ENCODE data around the gene CD99L2. TPM values are rescaled to one million over a fixed set of nuclear protein-coding genes. Genes with fewer than 3 reads are reported as not detected.

The CD99L2 gene
- total RNA-seq, 4 donors from 2014 or later, result 97.2 to 122 (median 112) TPM

DNA sequence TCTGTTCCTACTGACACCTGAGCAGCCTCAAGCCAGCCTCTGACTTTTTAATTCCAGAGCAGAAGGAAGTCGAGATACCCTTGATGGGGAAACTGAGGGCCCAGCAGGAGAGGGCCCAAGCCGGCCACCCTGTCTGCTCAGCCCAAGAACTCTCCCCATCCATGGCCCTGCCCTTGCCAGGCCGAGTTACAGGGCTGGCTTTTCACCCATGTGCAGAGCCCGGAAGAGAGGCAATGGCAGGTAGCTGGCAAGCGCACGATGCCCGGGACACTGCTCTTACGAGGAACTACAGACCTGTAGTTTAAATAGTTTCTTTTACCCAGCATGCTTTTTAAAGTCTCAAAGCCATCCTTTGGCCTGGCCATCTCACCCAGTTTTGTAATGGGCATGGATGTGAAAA is 125.4 kb downstream of the CD99L2 start:
- H3K9me3 ChIP-seq, result no peaks in the 10 kb centered on the region
- H3K27ac ChIP-seq, result no peak overlapping the region
- peaks cover 0 to 4% (median 0%) of the 10 kb centered on the region in 4 donors for H3K4me1 ChIP-seq
- no peaks in the 10 kb centered on the region for H3K27me3 ChIP-seq
- WGBS, 2 donors, result 80 to 90% methylated on average over 3 to 8 of the region's 8 CpGs
- DNase-seq (ENCODE audit: low spot score in 2 of 2), result no peak
- peaks cover 0 to 46% (median 0%) of the 10 kb centered on the region in 3 donors for H3K36me3 ChIP-seq
- H3K4me3 ChIP-seq, result no peak overlapping the region
- TF ChIP-seq EP300 (IDR thresholded peaks at IDR 0.05) (no peak), POLR2A (IDR thresholded peaks at IDR 0.05) (no peak)
- TF ChIP-seq, protein P1, sequence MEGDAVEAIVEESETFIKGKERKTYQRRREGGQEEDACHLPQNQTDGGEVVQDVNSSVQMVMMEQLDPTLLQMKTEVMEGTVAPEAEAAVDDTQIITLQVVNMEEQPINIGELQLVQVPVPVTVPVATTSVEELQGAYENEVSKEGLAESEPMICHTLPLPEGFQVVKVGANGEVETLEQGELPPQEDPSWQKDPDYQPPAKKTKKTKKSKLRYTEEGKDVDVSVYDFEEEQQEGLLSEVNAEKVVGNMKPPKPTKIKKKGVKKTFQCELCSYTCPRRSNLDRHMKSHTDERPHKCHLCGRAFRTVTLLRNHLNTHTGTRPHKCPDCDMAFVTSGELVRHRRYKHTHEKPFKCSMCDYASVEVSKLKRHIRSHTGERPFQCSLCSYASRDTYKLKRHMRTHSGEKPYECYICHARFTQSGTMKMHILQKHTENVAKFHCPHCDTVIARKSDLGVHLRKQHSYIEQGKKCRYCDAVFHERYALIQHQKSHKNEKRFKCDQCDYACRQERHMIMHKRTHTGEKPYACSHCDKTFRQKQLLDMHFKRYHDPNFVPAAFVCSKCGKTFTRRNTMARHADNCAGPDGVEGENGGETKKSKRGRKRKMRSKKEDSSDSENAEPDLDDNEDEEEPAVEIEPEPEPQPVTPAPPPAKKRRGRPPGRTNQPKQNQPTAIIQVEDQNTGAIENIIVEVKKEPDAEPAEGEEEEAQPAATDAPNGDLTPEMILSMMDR (IDR thresholded peaks at IDR 0.05), result no peak

DNA sequence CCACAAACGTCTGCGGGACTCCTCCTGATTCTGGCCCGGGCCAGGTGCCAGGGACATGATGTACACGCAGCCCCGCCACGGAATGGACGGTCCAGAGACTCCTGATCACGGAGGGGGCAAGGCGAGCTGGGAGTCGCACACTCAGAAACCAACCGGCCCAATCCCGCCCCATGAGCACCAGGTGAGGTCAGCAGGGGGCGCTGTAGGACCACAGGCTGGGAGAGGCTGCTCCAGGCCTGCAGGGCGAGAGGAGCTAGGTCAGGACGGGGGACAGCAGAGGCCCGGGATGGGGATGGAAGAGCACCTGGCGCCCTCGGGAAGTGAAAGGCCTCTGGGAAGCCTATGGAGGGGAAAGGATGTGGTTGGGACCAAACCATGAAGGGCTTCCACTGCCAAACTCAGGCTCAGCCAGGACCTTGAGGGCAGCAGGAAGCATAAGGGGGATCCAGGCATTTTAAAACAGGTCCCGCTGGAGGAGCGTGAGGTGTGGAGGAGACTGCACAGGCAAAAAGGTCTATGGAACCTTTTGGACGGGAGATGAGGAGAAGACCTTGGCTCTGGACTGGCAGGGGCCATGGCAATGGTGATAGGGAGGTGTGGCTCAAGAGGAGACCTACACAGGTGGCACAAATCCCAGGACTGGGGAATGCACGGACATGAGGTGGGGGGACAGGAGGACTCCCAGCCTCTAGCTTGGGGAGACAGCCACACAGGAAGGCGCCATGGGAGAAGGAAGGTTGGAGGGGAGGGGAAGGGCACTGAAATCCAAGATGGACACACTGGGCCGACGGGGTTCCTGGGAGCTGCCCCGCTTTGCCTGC is 126.1 kb downstream of the CD99L2 start:
- Histone ChIP-seq H3K36me3 (peaks cover 0 to 46% (median 0%) of the 10 kb centered on the region in 3 donors), H3K4me1 (peaks cover 0 to 8% (median 0%) of the 10 kb centered on the region in 4 donors), H3K9me3 (no peaks in the 10 kb centered on the region), H3K27ac (no peak overlapping the region), H3K4me3 (no peak overlapping the region), H3K27me3 (no peaks in the 10 kb centered on the region)
- 36 to 46% methylated on average over 25 of the region's 26 CpGs for WGBS, 2 donors
- TF ChIP-seq, protein P1 (IDR thresholded peaks at IDR 0.05), result peak; percentile 53 to 91 (median 69)
- no peak for TF ChIP-seq POLR2A (IDR thresholded peaks at IDR 0.05)
- no peak for TF ChIP-seq EP300 (IDR thresholded peaks at IDR 0.05)
- DNase-seq (ENCODE audit: low spot score in 2 of 2), result peak; percentile 60 to 80

DNA sequence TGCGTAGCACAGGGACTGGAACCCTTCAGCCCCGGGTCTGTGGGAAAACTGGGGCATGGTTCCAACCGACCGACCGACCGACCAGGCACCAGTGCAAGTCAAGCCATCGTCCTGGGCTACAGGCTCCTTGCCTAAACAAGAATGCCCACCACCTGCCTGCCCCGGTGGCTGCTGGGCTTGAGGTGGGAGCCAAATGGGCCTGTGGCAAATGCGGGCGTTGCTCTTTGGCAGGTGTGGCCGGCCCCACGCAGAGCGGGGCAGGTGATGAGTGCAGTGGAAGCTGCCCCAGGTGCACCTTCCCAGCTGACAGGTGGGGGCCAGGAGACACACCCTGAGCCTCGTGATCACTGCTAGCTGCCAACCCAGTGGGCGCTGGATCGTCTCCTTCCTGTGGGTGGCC is 127.4 kb downstream of the CD99L2 start:
- Histone ChIP-seq H3K4me3 (no peak overlapping the region), H3K4me1 (peaks cover 0 to 13% (median 0%) of the 10 kb centered on the region in 4 donors), H3K9me3 (no peaks in the 10 kb centered on the region), H3K27ac (no peak overlapping the region), H3K36me3 (peaks cover 0 to 46% (median 0%) of the 10 kb centered on the region in 3 donors), H3K27me3 (no peaks in the 10 kb centered on the region)
- 92 to 100% methylated on average over 2 to 9 of the region's 16 CpGs for WGBS, 2 donors
- DNase-seq (ENCODE audit: low spot score in 2 of 2), result no peak
- TF ChIP-seq POLR2A (IDR thresholded peaks at IDR 0.05) (no peak), EP300 (IDR thresholded peaks at IDR 0.05) (no peak)
- TF ChIP-seq, protein P1 (IDR thresholded peaks at IDR 0.05), result no peak

GRCh38 chrX:150770623-150771022 is 127.8 kb downstream of the CD99L2 start:
- Histone ChIP-seq H3K36me3 (peaks cover 0 to 41% (median 0%) of the 10 kb centered on the region in 3 donors), H3K27me3 (no peaks in the 10 kb centered on the region), H3K4me1 (peaks cover 0 to 13% (median 0%) of the 10 kb centered on the region in 4 donors), H3K4me3 (no peak overlapping the region), H3K9me3 (no peaks in the 10 kb centered on the region), H3K27ac (no peak overlapping the region)
- DNase-seq (ENCODE audit: low spot score in 2 of 2), result no peak
- 86% methylated on average over 17 of the region's 17 CpGs; no CpG with 5 or more reads in 1 of the 2 donors for WGBS, 2 donors
- TF ChIP-seq EP300 (IDR thresholded peaks at IDR 0.05), result no peak
- no peak for TF ChIP-seq POLR2A (IDR thresholded peaks at IDR 0.05)
- TF ChIP-seq, protein P1 (IDR thresholded peaks at IDR 0.05), result no peak

- 83% methylated on average over 13 of the region's 13 CpGs; no CpG with 5 or more reads in 1 of the 2 donors for WGBS, 2 donors
- TF ChIP-seq, protein P1 (IDR thresholded peaks at IDR 0.05), result no peak
- TF ChIP-seq POLR2A (IDR thresholded peaks at IDR 0.05), result no peak
- no peak for TF ChIP-seq EP300 (IDR thresholded peaks at IDR 0.05)
- H3K4me3 ChIP-seq, result no peak overlapping the region
- no peaks in the 10 kb centered on the region for H3K9me3 ChIP-seq
- peaks cover 0 to 29% (median 0%) of the 10 kb centered on the region in 3 donors for H3K36me3 ChIP-seq
- H3K4me1 ChIP-seq, result peaks cover 0 to 13% (median 0%) of the 10 kb centered on the region in 4 donors
- no peak for DNase-seq (ENCODE audit: low spot score in 2 of 2)
- no peaks in the 10 kb centered on the region for H3K27me3 ChIP-seq
- no peak overlapping the region for H3K27ac ChIP-seq
Observed at GRCh38 chrX:150769408-150769807, 129.1 kb downstream of the CD99L2 start.

Measured in tibial nerve (tissue), 4 donors.